Prostate gland (tissue), 2 donors: ENCODE results near the gene TNRC18. TPM values are rescaled to one million over a fixed set of nuclear protein-coding genes. Genes with fewer than 3 reads are reported as not detected.
"Not testable (repeated sequence)": the region's sequence is repeated elsewhere in the genome, so short reads cannot be mapped to it uniquely, and the experiment has no call there.

Source experiments
- DNase-seq: peaks from one replicate; pipeline ENCODE4 v3.0.0-alpha.2; 2019; ENCODE audit warnings: low spot score
- H3K27ac ChIP-seq, 2 donors: fragments of 200-600 bp; sonication (generic); 2 replicates each; pipeline ENCODE4 v1.5.1; 2017 to 2019
- H3K27me3 ChIP-seq: fragments of 200-600 bp; sonication (generic); replicated peaks from 2 replicates; pipeline ENCODE4 v1.5.1; 2019; ENCODE audit not compliant: insufficient read depth
- H3K36me3 ChIP-seq, 2 donors: fragments of 200-600 bp; sonication (generic); 1 replicate in 1 of 2; 2 replicates in 1 of 2; pipeline versions ENCODE4 v1.5.1 to v1.8.1; 2017 to 2019
- H3K4me1 ChIP-seq: fragments of 200-600 bp; sonication (generic); replicated peaks from 2 replicates; pipeline ENCODE4 v1.5.1; 2019
- H3K4me3 ChIP-seq, 2 donors: fragments of 200-600 bp; sonication (generic); 2 replicates each; pipeline ENCODE4 v1.5.1; 2017 to 2019
- H3K9me3 ChIP-seq: fragments of 200-600 bp; sonication (generic); 2 replicates; pipeline ENCODE4 v1.5.1; 2017
- CTCF ChIP-seq, 4 experiments: fragments of 200-600 bp in 2 of 4; fragments of 450-650 bp in 2 of 4; sonication (generic) in 2 of 4; IDR thresholded peaks; 1 replicate in 3 of 4; 2 replicates in 1 of 4; pipeline ENCODE4 v1.5.1; 2016 to 2019; ENCODE audit warnings: antibody characterized with exemption in 4 of 4, mild to moderate bottlenecking in 2 of 4, moderate library complexity in 2 of 4
- POLR2A ChIP-seq: fragments of 450-650 bp; IDR thresholded peaks from one replicate; pipeline ENCODE4 v1.6.1; 2016; ENCODE audit warnings: antibody characterized with exemption, mild to moderate bottlenecking
- POLR2AphosphoS5 ChIP-seq: sonication (generic); formaldehyde crosslinking; IDR thresholded peaks from one replicate; pipeline ENCODE4 v1.6.1; 2017; ENCODE audit warnings: antibody characterized with exemption
- WGBS: methylation state at CpG from one replicate; pipeline ENCODE4 v1.1.5; 2018; 5-methylcytosine and 5-hydroxymethylcytosine counted together
- intact Hi-C: fragments of 100-400 bp; cut with DNase I; formaldehyde crosslinking; loops from one replicate; pipeline ENCODE4 v1.14.2; 2022
- total RNA-seq, 2 donors: library from RNA; depleted of rRNA; stranded (reverse); fragments of >200 nt; gene quantifications; one replicate each; pipeline ENCODE4 v1.1.0, GENCODE V29; 2016

TNRC18 gene
- total RNA-seq, 2 donors from 2014 or later, result 138 to 290 TPM

GRCh38 chr7:5360971-5361370, 62.7 kb downstream of the TNRC18 start:
- TF ChIP-seq POLR2A (no peak), POLR2AphosphoS5 (no peak), CTCF (IDR thresholded peaks at IDR 0.05) (no peak)
- Histone ChIP-seq H3K9me3 (no peaks in the 10 kb centered on the region), H3K27me3 (no peaks in the 10 kb centered on the region), H3K4me1 (peaks cover 22% of the 10 kb centered on the region), H3K36me3 (peaks cover 7 to 27% of the 10 kb centered on the region in 2 donors), H3K27ac (peak overlapping the region in 1 of 2 donors; percentile 15), H3K4me3 (no peak overlapping the region)
- intact Hi-C loops, result loop anchor here (10.0 kb wide), 1 partner anchor 134 kb away; no protein-coding TSS in a partner anchor
- 86% methylated on average over 28 of the region's 29 CpGs for WGBS
- no peak for DNase-seq

DNA sequence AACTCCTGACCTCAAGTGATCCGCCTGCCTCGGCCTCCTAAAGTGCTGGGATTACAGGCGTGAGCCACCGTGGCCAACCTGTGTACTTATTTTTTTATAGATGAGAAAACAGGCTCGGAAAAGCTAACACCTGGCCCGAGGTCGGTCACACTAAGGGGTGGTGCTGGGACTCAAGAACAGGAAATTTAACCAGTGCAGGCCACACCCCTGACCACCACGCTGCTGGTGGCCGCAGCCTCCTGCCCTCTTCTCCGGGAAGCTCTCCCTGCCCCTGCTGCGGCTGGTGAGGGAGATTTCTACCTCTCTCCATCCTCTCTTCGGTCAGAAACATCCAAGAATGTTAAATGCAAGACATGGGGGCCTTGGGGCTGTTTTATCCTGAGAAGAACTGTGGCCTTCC, 63.2 kb downstream of the TNRC18 start:
- peaks cover 24% of the 10 kb centered on the region for H3K4me1 ChIP-seq
- intact Hi-C loops, result loop anchor here (10.0 kb wide), 1 partner anchor 134 kb away; no protein-coding TSS in a partner anchor
- peaks cover 7 to 27% of the 10 kb centered on the region in 2 donors for H3K36me3 ChIP-seq
- H3K27me3 ChIP-seq, result no peaks in the 10 kb centered on the region
- H3K4me3 ChIP-seq, result no peak overlapping the region
- TF ChIP-seq CTCF (IDR thresholded peaks at IDR 0.05), result no peak
- TF ChIP-seq POLR2AphosphoS5, result peak; percentile 6
- TF ChIP-seq POLR2A, result no peak
- DNase-seq, result no peak
- H3K9me3 ChIP-seq, result no peaks in the 10 kb centered on the region
- 66% methylated on average over 12 of the region's 12 CpGs for WGBS
- peak overlapping the region in 1 of 2 donors; percentile 15 for H3K27ac ChIP-seq

DNA sequence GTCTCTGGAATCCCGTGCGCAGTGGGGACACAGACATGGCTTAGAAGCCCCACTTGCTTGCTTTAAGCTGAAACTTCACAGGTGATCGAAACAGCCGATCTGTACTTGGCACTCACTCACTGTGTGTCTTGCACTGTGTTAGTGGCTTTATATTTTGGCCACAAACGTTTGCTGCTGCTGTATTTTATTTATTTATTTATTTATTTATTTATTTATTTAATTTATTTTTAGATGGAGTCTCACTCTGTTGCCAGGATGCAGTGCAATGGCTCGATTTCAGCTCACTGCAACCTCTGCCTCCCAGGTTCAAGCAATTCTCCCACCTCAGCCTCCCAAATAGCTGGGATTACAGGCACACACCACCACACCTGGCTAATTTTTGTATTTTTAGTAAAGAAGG, 63.6 kb downstream of the TNRC18 start:
- 65% methylated on average over 6 of the region's 6 CpGs for WGBS
- Histone ChIP-seq H3K27ac (peak overlapping the region in 1 of 2 donors; percentile 41), H3K36me3 (peaks cover 7 to 27% of the 10 kb centered on the region in 2 donors), H3K4me1 (peaks cover 28% of the 10 kb centered on the region)
- not testable (repeated sequence) for DNase-seq, H3K27me3 ChIP-seq, H3K9me3 ChIP-seq, H3K4me3 ChIP-seq
- intact Hi-C loops, result loop anchor here (10.0 kb wide), 1 partner anchor 135 kb away; no protein-coding TSS in a partner anchor

DNA sequence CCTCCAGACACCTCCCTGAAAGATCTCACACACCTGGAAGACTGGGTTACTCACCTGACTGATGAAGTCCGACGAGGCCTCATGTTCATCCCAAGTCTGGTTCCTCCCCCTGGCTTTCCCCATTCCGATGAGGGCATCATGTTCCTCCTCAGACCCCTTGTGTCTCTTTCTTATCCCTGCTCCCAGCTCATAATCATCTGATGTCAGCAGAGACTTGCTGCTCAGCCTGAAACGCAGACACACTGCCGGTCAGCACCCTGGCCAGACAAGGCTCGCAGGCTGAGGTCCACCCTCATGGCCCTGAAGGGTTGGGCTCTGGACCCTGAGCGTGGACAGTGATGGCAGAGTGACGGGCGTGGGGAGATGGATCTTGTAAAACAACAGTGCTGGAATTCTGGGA, 64.3 kb downstream of the TNRC18 start:
- Histone ChIP-seq H3K4me1 (peaks cover 35% of the 10 kb centered on the region), H3K36me3 (peaks cover 7 to 27% of the 10 kb centered on the region in 2 donors)
- 58% methylated on average over 9 of the region's 9 CpGs for WGBS

DNA sequence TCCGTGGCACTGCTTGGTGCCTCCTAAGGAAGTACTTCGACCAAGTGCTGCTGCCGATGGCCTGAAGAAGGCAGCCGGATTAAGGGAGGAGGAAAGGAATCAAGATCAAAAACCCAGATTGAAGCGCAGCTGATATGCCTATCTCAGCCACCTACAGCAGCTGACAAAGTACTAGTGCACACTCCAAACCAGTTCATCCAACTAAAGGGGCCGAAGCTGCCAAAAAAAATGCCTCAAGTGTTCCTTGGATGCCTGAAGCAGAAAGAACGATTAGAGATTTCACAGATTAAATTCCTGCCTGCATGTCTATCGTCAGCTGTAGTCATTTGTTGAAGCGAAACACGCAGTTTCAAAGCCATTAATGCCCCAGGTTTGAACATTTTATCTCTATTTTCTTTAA, 65.7 kb downstream of the TNRC18 start:
- H3K27ac ChIP-seq, result peak overlapping the region; percentile 41 to 61
- intact Hi-C loops, result loop anchor here (5.0 to 10.0 kb wide), 2 partner anchors 64 to 113 kb away; partner anchors contain the start of gene TNRC18
- no peaks in the 10 kb centered on the region for H3K9me3 ChIP-seq
- no peak overlapping the region for H3K4me3 ChIP-seq
- H3K36me3 ChIP-seq, result peaks cover 7 to 27% of the 10 kb centered on the region in 2 donors
- DNase-seq, result peak; percentile 47
- peaks cover 35% of the 10 kb centered on the region for H3K4me1 ChIP-seq
- WGBS, result 21% methylated on average over 10 of the region's 10 CpGs
- no peak for TF ChIP-seq POLR2A
- TF ChIP-seq POLR2AphosphoS5, result peak; percentile 74
- TF ChIP-seq CTCF (IDR thresholded peaks at IDR 0.05), result no peak
- H3K27me3 ChIP-seq, result no peaks in the 10 kb centered on the region

More for the DNA sequence above, 64.3 kb downstream of the TNRC18 start:
- TF ChIP-seq POLR2AphosphoS5, result no peak
- TF ChIP-seq CTCF (IDR thresholded peaks at IDR 0.05), result no peak
- TF ChIP-seq POLR2A, result no peak
- Histone ChIP-seq H3K27me3 (no peaks in the 10 kb centered on the region), H3K9me3 (no peaks in the 10 kb centered on the region), H3K27ac (peak overlapping the region in 1 of 2 donors; percentile 41), H3K4me3 (no peak overlapping the region)
- DNase-seq, result no peak
- intact Hi-C loops, result loop anchor here (5.0 to 10.0 kb wide), 2 partner anchors 63 to 115 kb away; partner anchors contain the start of gene TNRC18
